ENCODE data around the gene SDHD.

GRCh38 chr11:112134473-112134872 lies 47.8 kb downstream of the SDHD start:
- TF ChIP-seq KDM1A (IDR thresholded peaks at IDR 0.05; ENCODE audit: borderline replicate concordance, low read length): no peak
- no peak for TF ChIP-seq EGR1 (IDR thresholded peaks at IDR 0.05; ENCODE audit: borderline replicate concordance, low read depth, low read length)
- TF ChIP-seq TCF12 (IDR thresholded peaks at IDR 0.05; ENCODE audit: low read depth, low read length): no peak
- no peak for TF ChIP-seq BACH1 (IDR thresholded peaks at IDR 0.05; ENCODE audit: low read length)
- no peak for TF ChIP-seq CTCF (IDR thresholded peaks at IDR 0.05; ENCODE audit: control extremely low read depth in 1 of 3, insufficient read depth in 1 of 3, low read depth in 1 of 3, low read length in 3 of 3)
- no peak for TF ChIP-seq SP1 (IDR thresholded peaks at IDR 0.05; ENCODE audit: low read depth, low read length)
- no peak for TF ChIP-seq POLR2A (IDR thresholded peaks at IDR 0.05; ENCODE audit: control extremely low read depth in 1 of 2, low read depth in 2 of 2, low read length in 2 of 2)
- TF ChIP-seq CBX8 (IDR thresholded peaks at IDR 0.05; ENCODE audit: borderline replicate concordance, low read depth, low read length): no peak
- no peak for TF ChIP-seq MAX (IDR thresholded peaks at IDR 0.05)
- TF ChIP-seq ATF2 (IDR thresholded peaks at IDR 0.05; ENCODE audit: low read length): no peak
- no peak for TF ChIP-seq NANOG (IDR thresholded peaks at IDR 0.05; ENCODE audit: insufficient read depth, low read depth, low read length, poor library complexity, severe bottlenecking)
- no peak for TF ChIP-seq YY1 (IDR thresholded peaks at IDR 0.05; ENCODE audit: low read depth, low read length)
- no peak for TF ChIP-seq EZH2 (IDR thresholded peaks at IDR 0.05; ENCODE audit: low read depth, low read length, severe bottlenecking)
- no peak for TF ChIP-seq POLR2AphosphoS5 (IDR thresholded peaks at IDR 0.05; ENCODE audit: low read depth, low read length)

All from H1 (cell line).